H54 (cell line): ENCODE data around the gene RAB3D.
"Not testable (repeated sequence)": the region's sequence is repeated elsewhere in the genome, so short reads cannot be mapped to it uniquely, and the experiment has no call there.

ENCODE experiments used
- DNase-seq: peaks from one replicate; pipeline ENCODE4 v3.0.0; 2011; ENCODE audit warnings: low spot score, mixed read lengths; ENCODE audit not compliant: insufficient read length
- FAIRE-seq: peaks from 3 replicates; lab custom pipeline; 2011; peaks lifted over from hg19 to GRCh38; lab: Jason Lieb, UNC
- POLR2A ChIP-seq: IDR thresholded peaks from 2 replicates; pipeline ENCODE4 v1.6.1; 2011; ENCODE audit warnings: low read depth, mild to moderate bottlenecking, low read length

Gene RAB3D

GRCh38 chr19:11321191-11322126 lies 18.0 kb downstream of the RAB3D start:
- DNase-seq, result no peak
- FAIRE-seq, result no peak
- TF ChIP-seq POLR2A, result no peak

GRCh38 chr19:11320278-11320995 lies 19.0 kb downstream of the RAB3D start:
- not testable (repeated sequence) for FAIRE-seq

GRCh38 chr19:11306337-11306736 lies 33.1 kb downstream of the RAB3D start:
- no peak for FAIRE-seq
- no peak for TF ChIP-seq POLR2A
- DNase-seq, result no peak

More at GRCh38 chr19:11320278-11320995, 19.0 kb downstream of the RAB3D start:
- not testable (repeated sequence) for DNase-seq

- FAIRE-seq, result no peak
- no peak for DNase-seq
- TF ChIP-seq POLR2A, result no peak
Measured at GRCh38 chr19:11304936-11305335, 34.5 kb downstream of the RAB3D start.

GRCh38 chr19:11300811-11301120 lies 38.7 kb downstream of the RAB3D start:
- TF ChIP-seq POLR2A, result no peak
- DNase-seq (no peak), FAIRE-seq (no peak)

- no peak for TF ChIP-seq POLR2A
- no peak for FAIRE-seq
Measured at GRCh38 chr19:11299946-11300810, 39.3 kb downstream of the RAB3D start.

GRCh38 chr19:11296264-11296663 lies 43.2 kb downstream of the RAB3D start:
- FAIRE-seq, result no peak
- TF ChIP-seq POLR2A, result no peak
- no peak for DNase-seq

More at GRCh38 chr19:11299946-11300810, 39.3 kb downstream of the RAB3D start:
- DNase-seq, result no peak

GRCh38 chr19:11295665-11296245 lies 43.7 kb downstream of the RAB3D start, which contains the start of gene TSPAN16:
Gene TSPAN16, plus strand, starts transcription at chr19:11296160. Its CDS starts 138 bp downstream, at chr19:11296298.
- DNase-seq, result no peak
- TF ChIP-seq POLR2A, result no peak
- FAIRE-seq, result no peak

GRCh38 chr19:11295180-11295579 lies 44.3 kb downstream of the RAB3D start:
- FAIRE-seq, result no peak
- no peak for DNase-seq
- no peak for TF ChIP-seq POLR2A

GRCh38 chr19:11293433-11294389 lies 45.7 kb downstream of the RAB3D start:
- FAIRE-seq (peak; percentile 73), DNase-seq (peak; percentile 91)
- peak; percentile 32; the same call in 1 of the 2 replicates for TF ChIP-seq POLR2A

- no peak for TF ChIP-seq POLR2A
- FAIRE-seq (no peak), DNase-seq (no peak)
Measured at GRCh38 chr19:11291991-11292390, 47.5 kb downstream of the RAB3D start.

GRCh38 chr19:11291415-11291814 lies 48.0 kb downstream of the RAB3D start:
- DNase-seq (no peak), FAIRE-seq (no peak)
- TF ChIP-seq POLR2A, result no peak
